GM12878 (cell line): ENCODE data around the gene CHRNG.

ENCODE experiments used
- CBX3 ChIP-seq: fragments of 200-600 bp; sonication (generic); IDR thresholded peaks from 2 replicates; pipeline ENCODE4 v1.6.1; 2016; ENCODE audit warnings: low read depth, borderline replicate concordance
- CBX5 ChIP-seq: sonication (generic); IDR thresholded peaks from 2 replicates; pipeline ENCODE4 v1.6.1; 2016; ENCODE audit warnings: low read depth, moderate library complexity, mild to moderate bottlenecking, inconsistent platforms
- CREB1 ChIP-seq: IDR thresholded peaks from 2 replicates; pipeline ENCODE4 v1.6.1; 2012; ENCODE audit warnings: low read depth, mild to moderate bottlenecking, inconsistent platforms
- CREM ChIP-seq: IDR thresholded peaks from 2 replicates; pipeline ENCODE4 v1.6.1; 2014; ENCODE audit warnings: antibody characterized with exemption, low read depth
- POLR2AphosphoS5 ChIP-seq: IDR thresholded peaks from 2 replicates; pipeline ENCODE4 v1.6.1; 2011; ENCODE audit warnings: mild to moderate bottlenecking, low read length, inconsistent platforms
- RAD21 ChIP-seq: IDR thresholded peaks from 2 replicates; pipeline ENCODE4 v1.6.1; 2011; ENCODE audit warnings: mild to moderate bottlenecking, low read depth, low read length, moderate library complexity; ENCODE audit not compliant: insufficient read depth
- RFX5 ChIP-seq: IDR thresholded peaks from 2 replicates; pipeline ENCODE4 v1.6.1; 2011; ENCODE audit warnings: low read depth, low read length, improper control_type of control experiment
- RUNX3 ChIP-seq: IDR thresholded peaks from 2 replicates; pipeline ENCODE4 v1.6.1; 2012; ENCODE audit warnings: low read length, inconsistent platforms
- SMARCA5 ChIP-seq: fragments of 450-650 bp; IDR thresholded peaks from 2 replicates; pipeline ENCODE4 v1.6.1; 2017; ENCODE audit warnings: mild to moderate bottlenecking
- ZNF384 ChIP-seq: IDR thresholded peaks from 2 replicates; pipeline ENCODE4 v1.6.1; 2012; ENCODE audit warnings: low read depth, mild to moderate bottlenecking, low read length, improper control_type of control experiment, borderline replicate concordance
- ZSCAN29 ChIP-seq: fragments of 450-650 bp; IDR thresholded peaks from 2 replicates; pipeline ENCODE4 v1.6.1; 2017; ENCODE audit warnings: mild to moderate bottlenecking, moderate library complexity
- TF ChIP-seq, protein P1 (sequence below), 3 experiments: IDR thresholded peaks in 2 of 3; conservative IDR thresholded peaks in 1 of 3; 2 replicates each; pipeline ENCODE4 v1.5.1; 2011; ENCODE audit warnings: low read depth in 3 of 3, low read length in 3 of 3, mild to moderate bottlenecking in 3 of 3, control low read depth in 2 of 3, moderate library complexity in 2 of 3, inconsistent platforms in 1 of 3, mixed read lengths in 1 of 3; ENCODE audit not compliant: control insufficient read depth in 2 of 3, insufficient read depth in 1 of 3; ENCODE audit errors: extremely low read depth in 1 of 3
- TF ChIP-seq, protein P2 (sequence below): IDR thresholded peaks from 2 replicates; pipeline ENCODE4 v1.6.1; 2011; ENCODE audit warnings: low read depth, low read length, improper control_type of control experiment, borderline replicate concordance

DNA sequence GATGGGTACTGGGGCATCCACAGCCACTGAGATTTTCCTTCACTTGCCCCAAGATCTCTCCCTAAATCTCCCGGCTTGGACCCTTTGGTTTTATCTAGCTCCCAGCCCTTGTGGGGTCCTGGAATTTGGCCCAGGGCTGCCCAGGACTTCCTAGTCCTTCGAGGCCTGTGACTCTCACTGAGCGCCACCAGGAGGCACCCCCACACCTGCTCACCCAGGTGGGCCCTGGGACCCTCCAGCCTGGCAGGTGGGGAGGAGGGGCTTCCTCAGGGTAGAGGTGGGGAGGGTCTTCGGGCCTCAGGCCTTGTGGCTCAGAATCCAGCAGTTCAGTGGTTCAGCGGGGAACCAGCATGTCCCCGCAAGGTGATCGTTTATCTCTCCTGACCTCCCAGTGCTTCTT lies 31.2 kb upstream of the CHRNG start:
- no peak for TF ChIP-seq SMARCA5
- TF ChIP-seq, protein P1, sequence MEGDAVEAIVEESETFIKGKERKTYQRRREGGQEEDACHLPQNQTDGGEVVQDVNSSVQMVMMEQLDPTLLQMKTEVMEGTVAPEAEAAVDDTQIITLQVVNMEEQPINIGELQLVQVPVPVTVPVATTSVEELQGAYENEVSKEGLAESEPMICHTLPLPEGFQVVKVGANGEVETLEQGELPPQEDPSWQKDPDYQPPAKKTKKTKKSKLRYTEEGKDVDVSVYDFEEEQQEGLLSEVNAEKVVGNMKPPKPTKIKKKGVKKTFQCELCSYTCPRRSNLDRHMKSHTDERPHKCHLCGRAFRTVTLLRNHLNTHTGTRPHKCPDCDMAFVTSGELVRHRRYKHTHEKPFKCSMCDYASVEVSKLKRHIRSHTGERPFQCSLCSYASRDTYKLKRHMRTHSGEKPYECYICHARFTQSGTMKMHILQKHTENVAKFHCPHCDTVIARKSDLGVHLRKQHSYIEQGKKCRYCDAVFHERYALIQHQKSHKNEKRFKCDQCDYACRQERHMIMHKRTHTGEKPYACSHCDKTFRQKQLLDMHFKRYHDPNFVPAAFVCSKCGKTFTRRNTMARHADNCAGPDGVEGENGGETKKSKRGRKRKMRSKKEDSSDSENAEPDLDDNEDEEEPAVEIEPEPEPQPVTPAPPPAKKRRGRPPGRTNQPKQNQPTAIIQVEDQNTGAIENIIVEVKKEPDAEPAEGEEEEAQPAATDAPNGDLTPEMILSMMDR (IDR thresholded peaks at IDR 0.05 in 2 of 3, conservative IDR thresholded peaks at IDR 0.05 in 1 of 3; ENCODE audit: control insufficient read depth in 2 of 3, extremely low read depth in 1 of 3, insufficient read depth in 1 of 3, low read depth in 3 of 3, low read length in 3 of 3), result no peak
- TF ChIP-seq RUNX3, result no peak
- TF ChIP-seq CREB1, result no peak
- no peak for TF ChIP-seq RAD21
- TF ChIP-seq RFX5, result no peak
- no peak for TF ChIP-seq CREM
- TF ChIP-seq, protein P2, sequence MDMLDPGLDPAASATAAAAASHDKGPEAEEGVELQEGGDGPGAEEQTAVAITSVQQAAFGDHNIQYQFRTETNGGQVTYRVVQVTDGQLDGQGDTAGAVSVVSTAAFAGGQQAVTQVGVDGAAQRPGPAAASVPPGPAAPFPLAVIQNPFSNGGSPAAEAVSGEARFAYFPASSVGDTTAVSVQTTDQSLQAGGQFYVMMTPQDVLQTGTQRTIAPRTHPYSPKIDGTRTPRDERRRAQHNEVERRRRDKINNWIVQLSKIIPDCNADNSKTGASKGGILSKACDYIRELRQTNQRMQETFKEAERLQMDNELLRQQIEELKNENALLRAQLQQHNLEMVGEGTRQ, result no peak
- TF ChIP-seq ZNF384, result no peak
- TF ChIP-seq CBX5, result no peak
- no peak for TF ChIP-seq CBX3
- no peak for TF ChIP-seq POLR2AphosphoS5
- TF ChIP-seq ZSCAN29, result no peak
